ENCODE results near the gene MKRN2.

Gene MKRN2

DNA sequence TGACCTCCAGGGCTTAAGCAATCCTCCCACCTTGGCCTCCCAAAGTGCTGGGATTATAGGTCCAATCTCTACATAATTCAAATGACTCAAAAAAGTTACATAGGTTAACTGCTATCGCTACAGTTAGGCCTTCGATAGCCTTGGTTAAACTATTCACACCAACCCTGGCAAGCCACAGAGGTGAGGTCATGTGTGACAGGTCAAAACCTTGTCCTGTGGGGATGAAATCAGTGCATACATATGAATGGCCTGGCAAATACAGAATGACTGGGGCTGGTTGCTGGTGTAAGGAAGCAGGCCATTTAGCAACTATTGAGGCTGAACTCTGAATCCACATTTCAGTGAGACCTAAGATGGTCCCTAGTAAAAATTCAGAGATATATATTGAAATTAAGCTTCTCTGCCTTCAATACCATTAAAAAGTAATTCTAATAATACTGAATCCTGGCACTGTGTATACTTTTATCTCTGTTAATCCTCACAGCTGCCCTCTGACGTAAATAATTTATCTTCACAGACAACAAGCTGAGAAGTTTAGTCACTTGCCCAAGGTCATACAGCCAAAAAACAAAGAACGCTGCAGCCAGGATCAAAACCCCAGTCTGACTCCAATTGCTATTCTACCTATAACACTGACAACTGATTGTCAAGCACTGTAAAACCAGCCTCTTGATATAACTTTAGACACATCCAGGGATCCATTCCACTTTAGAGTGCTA is 35.3 kb downstream of the MKRN2 start:
- H3K79me2 ChIP-seq: peaks cover 2% of the 10 kb centered on the region
- H3K27me3 ChIP-seq (ENCODE audit: control insufficient read depth, insufficient read depth, low read length): no peaks in the 10 kb centered on the region
- no peak overlapping the region for H3K4me3 ChIP-seq (ENCODE audit: low read depth, low read length)
- H3K4me1 ChIP-seq: peaks cover 11% of the 10 kb centered on the region
- no peaks in the 10 kb centered on the region for H3K36me3 ChIP-seq (ENCODE audit: control insufficient read depth, insufficient read depth, low read length)
- H3K9ac ChIP-seq: no peak overlapping the region
- H3K4me2 ChIP-seq (ENCODE audit: low read length): no peak overlapping the region
- H3K9me3 ChIP-seq (ENCODE audit: control insufficient read depth, low read length): no peaks in the 10 kb centered on the region
- no peak overlapping the region for H3K27ac ChIP-seq
- TF ChIP-seq, protein P1, sequence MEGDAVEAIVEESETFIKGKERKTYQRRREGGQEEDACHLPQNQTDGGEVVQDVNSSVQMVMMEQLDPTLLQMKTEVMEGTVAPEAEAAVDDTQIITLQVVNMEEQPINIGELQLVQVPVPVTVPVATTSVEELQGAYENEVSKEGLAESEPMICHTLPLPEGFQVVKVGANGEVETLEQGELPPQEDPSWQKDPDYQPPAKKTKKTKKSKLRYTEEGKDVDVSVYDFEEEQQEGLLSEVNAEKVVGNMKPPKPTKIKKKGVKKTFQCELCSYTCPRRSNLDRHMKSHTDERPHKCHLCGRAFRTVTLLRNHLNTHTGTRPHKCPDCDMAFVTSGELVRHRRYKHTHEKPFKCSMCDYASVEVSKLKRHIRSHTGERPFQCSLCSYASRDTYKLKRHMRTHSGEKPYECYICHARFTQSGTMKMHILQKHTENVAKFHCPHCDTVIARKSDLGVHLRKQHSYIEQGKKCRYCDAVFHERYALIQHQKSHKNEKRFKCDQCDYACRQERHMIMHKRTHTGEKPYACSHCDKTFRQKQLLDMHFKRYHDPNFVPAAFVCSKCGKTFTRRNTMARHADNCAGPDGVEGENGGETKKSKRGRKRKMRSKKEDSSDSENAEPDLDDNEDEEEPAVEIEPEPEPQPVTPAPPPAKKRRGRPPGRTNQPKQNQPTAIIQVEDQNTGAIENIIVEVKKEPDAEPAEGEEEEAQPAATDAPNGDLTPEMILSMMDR (IDR thresholded peaks at IDR 0.05): no peak
- no peak overlapping the region for H2AFZ ChIP-seq

DNA sequence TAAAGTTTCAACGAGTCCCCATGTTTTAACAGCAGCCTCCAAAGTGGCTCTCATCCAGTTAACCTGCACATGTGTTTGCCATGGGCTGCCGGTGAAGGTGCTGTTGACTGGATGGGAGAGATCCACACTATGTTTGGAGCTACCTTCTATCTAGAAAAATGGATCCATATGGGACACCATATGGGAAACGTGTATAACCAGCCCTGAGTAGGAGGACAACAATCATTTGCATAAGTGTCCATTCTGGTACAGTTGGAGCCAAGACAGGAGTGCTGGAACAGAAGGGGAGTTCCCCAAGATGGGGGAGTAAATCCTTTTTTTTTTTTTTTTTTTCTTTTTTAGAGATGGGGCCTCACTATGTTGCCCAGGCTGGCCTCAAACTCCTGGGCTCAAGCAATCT is 36.6 kb downstream of the MKRN2 start:
- Histone ChIP-seq H3K27ac (no peak overlapping the region), H3K9ac (no peak overlapping the region), H3K9me3 (ENCODE audit: control insufficient read depth, low read length) (no peaks in the 10 kb centered on the region), H3K4me3 (ENCODE audit: low read depth, low read length) (no peak overlapping the region), H3K79me2 (peaks cover 2% of the 10 kb centered on the region), H3K4me1 (peaks cover 11% of the 10 kb centered on the region), H3K27me3 (ENCODE audit: control insufficient read depth, insufficient read depth, low read length) (no peaks in the 10 kb centered on the region), H3K4me2 (ENCODE audit: low read length) (no peak overlapping the region), H2AFZ (no peak overlapping the region), H3K36me3 (ENCODE audit: control insufficient read depth, insufficient read depth, low read length) (no peaks in the 10 kb centered on the region)
- TF ChIP-seq, protein P1 (IDR thresholded peaks at IDR 0.05): no peak

DNA sequence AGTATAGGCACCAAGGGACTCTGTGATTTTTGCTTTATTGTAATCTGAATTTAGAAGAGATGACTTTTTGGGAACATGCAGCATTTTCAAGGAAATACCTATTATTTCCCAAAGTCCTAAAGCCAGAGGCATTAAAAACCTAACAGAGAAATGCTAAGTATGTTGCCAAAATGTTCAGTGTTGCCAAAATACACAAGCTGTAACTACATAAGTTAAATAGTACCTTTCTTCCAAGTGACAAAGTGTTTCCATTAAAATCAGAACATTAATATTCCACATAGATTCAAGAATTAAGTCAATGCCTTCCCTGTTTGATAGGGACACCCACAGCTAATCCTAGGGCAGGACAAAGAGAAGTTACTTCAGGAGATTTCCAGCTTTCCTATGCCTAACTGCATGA is 42.0 kb downstream of the MKRN2 start:
- Histone ChIP-seq H3K9me3 (ENCODE audit: control insufficient read depth, low read length) (no peaks in the 10 kb centered on the region), H3K36me3 (ENCODE audit: control insufficient read depth, insufficient read depth, low read length) (no peaks in the 10 kb centered on the region), H3K27ac (no peak overlapping the region), H3K9ac (no peak overlapping the region), H3K4me1 (peaks cover 9% of the 10 kb centered on the region), H3K79me2 (peaks cover 3% of the 10 kb centered on the region), H2AFZ (no peak overlapping the region), H3K4me3 (ENCODE audit: low read depth, low read length) (no peak overlapping the region), H3K4me2 (ENCODE audit: low read length) (no peak overlapping the region), H3K27me3 (ENCODE audit: control insufficient read depth, insufficient read depth, low read length) (no peaks in the 10 kb centered on the region)
- TF ChIP-seq, protein P1 (IDR thresholded peaks at IDR 0.05): no peak

DNA sequence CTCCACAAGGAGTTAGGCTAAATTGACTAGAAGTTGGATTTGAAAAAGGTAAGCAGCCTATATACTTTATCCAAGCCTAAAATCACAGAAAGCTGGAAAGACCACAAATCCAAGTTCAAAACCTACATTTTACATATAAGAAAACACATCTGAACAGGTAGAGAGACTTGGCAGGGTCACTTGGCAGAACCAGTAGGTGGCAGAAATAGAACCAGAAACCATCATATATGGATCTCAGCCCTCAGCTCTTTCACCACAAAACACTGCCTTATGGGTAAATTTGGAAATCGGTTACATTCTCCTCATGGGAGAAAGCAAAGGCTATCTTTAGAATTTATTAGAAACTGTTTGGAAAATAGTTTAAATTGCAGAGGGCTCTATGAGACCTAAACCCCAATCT is 44.2 kb downstream of the MKRN2 start:
- TF ChIP-seq, protein P1 (IDR thresholded peaks at IDR 0.05): peak; percentile 9
- H3K9ac ChIP-seq: no peak overlapping the region
- no peaks in the 10 kb centered on the region for H3K36me3 ChIP-seq (ENCODE audit: control insufficient read depth, insufficient read depth, low read length)
- no peak overlapping the region for H3K4me2 ChIP-seq (ENCODE audit: low read length)
- no peaks in the 10 kb centered on the region for H3K9me3 ChIP-seq (ENCODE audit: control insufficient read depth, low read length)
- no peak overlapping the region for H3K4me3 ChIP-seq (ENCODE audit: low read depth, low read length)
- H3K27me3 ChIP-seq (ENCODE audit: control insufficient read depth, insufficient read depth, low read length): no peaks in the 10 kb centered on the region
- H3K79me2 ChIP-seq: peaks cover 3% of the 10 kb centered on the region
- no peak overlapping the region for H2AFZ ChIP-seq
- no peaks in the 10 kb centered on the region for H3K4me1 ChIP-seq
- H3K27ac ChIP-seq: no peak overlapping the region

DNA sequence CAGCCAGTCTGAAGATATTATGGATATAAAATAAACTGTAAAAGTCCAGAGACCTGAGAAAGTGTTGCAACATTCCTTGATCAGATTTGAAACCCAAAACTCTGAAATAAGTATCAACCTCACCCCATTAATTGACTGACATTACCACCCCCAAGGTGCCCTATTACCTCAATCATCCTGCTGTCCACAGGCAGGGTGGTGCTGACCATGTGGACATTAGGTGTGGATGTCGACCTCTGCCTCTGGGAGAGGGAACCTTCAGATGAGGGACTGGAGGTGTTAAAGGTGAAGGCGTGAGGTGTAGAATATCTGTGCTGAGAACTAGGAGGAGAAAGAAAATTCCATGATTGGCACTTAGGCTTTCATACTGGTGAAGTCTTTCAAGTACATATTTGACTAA is 47.1 kb downstream of the MKRN2 start:
- Histone ChIP-seq H3K4me1 (no peaks in the 10 kb centered on the region), H3K79me2 (peaks cover 12% of the 10 kb centered on the region), H2AFZ (no peak overlapping the region), H3K4me2 (ENCODE audit: low read length) (no peak overlapping the region), H3K9me3 (ENCODE audit: control insufficient read depth, low read length) (no peaks in the 10 kb centered on the region), H3K36me3 (ENCODE audit: control insufficient read depth, insufficient read depth, low read length) (no peaks in the 10 kb centered on the region), H3K9ac (no peak overlapping the region), H3K27me3 (ENCODE audit: control insufficient read depth, insufficient read depth, low read length) (no peaks in the 10 kb centered on the region), H3K27ac (no peak overlapping the region), H3K4me3 (ENCODE audit: low read depth, low read length) (no peak overlapping the region)
- TF ChIP-seq, protein P1 (IDR thresholded peaks at IDR 0.05): no peak
